ENCODE measurements around the gene PCDHA5.
"Not testable (repeated sequence)": the region's sequence is repeated elsewhere in the genome, so short reads cannot be mapped to it uniquely, and the experiment has no call there.

The PCDHA5 gene

DNA sequence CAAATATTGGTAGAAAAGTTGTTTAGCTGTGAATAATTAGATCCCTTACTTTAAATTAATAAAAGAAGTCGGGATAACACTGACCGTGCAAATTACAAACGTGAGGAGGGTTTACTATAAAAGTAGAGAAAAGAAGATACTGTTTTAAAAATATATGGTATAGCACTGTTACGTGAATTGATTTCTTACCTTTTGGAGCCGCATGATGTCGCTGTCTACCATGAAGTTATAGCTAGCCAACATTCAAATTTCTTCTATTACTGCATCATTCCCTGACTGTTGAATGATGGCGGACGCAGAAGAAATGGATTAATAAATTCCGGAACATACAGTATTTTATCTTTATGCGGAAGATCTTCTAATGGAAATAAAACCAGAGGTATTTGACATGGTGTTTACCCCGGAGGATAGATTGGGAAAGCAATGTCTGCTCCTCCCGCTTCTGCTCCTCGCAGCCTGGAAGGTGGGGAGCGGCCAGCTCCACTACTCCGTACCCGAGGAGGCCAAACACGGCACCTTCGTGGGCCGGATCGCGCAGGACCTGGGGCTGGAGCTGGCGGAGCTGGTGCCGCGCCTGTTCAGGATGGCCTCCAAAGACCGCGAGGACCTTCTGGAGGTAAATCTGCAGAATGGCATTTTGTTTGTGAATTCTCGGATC is 6.4 kb downstream of the PCDHA5 start, which contains the start of gene PCDHA6:
Gene PCDHA6, plus strand, starts transcription at position 257 of the 658 bp plus-strand sequence. Its CDS starts 132 bp downstream, at position 389.
- DNase-seq = no peak

DNA sequence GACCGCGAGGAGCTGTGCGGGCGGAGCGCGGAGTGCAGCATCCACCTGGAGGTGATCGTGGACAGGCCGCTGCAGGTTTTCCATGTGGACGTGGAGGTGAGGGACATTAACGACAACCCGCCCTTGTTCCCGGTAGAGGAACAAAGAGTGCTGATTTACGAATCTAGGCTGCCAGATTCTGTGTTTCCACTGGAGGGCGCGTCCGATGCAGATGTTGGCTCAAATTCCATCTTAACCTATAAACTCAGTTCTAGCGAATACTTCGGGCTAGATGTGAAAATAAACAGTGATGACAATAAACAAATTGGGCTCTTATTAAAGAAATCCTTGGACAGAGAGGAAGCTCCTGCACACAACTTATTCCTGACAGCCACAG is 6.9 kb downstream of the PCDHA5 start:
- no peak for DNase-seq

DNA sequence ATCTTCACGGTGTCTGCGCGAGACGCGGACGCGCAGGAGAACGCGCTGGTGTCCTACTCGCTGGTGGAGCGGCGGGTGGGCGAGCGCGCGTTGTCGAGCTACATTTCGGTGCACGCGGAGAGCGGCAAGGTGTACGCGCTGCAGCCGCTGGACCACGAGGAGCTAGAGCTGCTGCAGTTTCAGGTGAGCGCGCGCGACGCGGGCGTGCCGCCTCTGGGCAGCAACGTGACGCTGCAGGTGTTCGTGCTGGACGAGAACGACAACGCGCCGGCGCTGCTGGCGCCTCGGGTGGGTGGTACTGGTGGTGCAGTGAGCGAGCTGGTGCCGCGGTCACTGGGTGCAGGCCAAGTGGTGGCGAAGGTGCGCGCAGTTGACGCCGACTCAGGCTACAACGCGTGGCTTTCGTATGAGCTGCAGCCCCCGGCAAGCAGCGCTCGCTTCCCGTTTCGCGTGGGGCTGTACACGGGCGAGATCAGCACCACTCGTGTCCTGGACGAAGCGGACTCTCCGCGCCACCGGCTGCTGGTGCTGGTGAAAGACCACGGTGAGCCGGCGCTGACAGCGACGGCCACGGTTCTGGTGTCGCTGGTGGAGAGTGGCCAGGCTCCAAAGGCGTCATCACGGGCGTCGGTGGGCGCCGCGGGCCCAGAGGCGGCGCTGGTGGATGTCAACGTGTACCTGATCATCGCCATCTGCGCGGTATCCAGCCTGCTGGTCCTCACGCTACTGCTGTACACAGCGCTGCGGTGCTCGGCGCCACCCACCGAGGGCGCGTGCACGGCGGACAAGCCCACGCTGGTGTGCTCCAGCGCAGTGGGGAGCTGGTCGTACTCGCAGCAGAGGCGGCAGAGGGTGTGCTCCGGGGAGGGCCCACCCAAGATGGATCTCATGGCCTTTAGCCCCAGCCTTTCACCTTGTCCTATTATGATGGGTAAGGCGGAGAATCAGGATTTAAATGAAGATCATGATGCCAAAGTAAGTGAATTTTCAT is 8.4 kb downstream of the PCDHA5 start:
- DNase-seq = not testable (repeated sequence)

DNA sequence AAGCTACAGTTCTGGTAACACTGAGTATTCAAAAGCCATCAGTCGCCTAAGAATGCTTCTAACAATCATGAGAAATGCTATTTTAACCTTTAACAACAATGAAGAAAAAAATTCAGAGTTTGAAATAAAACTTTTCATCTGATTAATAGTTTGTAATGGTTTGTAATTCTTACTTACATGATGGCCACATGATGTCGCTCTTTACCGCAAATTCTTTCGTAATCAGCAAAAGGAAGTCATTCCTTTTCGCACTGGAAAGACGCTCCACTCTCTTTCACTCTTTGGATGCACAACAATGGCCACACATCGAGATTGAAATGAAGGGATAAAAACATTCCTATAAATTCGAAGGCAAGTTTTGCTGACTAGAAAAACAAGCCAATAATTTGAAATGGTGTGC is 12.6 kb downstream of the PCDHA5 start, which contains the start of gene PCDHA7:
Gene PCDHA7, plus strand, starts transcription at position 277 of the 400 bp plus-strand sequence. Its CDS starts 115 bp downstream, at position 392.
- DNase-seq = no peak

DNA sequence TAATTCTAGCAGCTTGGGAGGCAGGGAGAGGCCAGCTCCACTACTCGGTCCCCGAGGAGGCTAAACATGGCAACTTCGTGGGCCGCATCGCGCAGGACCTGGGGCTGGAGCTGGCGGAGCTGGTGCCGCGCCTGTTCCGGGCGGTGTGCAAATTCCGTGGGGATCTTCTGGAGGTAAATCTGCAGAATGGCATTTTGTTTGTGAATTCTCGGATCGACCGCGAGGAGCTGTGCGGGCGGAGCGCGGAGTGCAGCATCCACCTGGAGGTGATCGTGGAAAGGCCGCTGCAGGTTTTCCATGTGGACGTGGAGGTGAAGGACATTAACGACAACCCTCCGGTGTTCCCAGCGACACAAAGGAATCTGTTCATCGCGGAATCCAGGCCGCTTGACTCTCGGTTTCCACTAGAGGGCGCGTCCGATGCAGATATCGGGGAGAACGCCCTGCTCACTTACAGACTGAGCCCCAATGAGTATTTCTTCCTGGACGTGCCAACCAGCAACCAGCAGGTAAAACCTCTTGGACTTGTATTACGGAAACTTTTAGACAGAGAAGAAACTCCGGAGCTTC is 13.1 kb downstream of the PCDHA5 start:
- not testable (repeated sequence) for DNase-seq

DNA sequence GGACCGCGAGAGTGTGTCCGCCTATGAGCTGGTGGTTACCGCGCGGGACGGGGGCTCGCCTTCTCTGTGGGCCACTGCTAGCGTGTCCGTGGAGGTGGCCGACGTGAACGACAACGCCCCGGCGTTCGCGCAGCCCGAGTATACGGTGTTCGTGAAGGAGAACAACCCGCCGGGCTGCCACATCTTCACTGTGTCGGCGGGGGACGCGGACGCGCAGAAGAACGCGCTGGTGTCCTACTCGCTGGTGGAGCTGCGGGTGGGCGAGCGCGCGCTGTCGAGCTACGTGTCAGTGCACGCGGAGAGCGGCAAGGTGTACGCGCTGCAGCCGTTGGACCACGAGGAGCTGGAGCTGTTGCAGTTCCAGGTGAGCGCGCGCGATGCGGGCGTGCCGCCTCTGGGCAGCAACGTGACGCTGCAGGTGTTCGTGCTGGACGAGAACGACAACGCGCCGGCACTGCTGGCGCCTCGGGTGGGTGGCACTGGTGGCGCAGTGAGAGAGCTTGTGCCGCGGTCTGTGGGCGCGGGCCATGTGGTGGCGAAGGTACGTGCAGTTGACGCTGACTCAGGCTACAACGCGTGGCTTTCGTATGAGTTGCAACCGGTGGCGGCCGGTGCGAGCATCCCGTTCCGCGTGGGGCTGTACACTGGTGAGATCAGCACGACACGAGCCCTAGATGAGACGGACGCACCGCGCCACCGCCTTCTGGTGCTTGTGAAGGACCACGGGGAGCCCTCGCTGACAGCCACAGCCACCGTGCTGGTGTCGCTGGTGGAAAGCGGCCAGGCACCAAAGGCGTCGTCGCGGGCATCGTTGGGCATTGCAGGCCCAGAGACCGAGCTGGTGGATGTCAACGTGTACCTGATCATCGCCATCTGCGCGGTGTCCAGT is 14.5 kb downstream of the PCDHA5 start:
- DNase-seq = no peak

DNA sequence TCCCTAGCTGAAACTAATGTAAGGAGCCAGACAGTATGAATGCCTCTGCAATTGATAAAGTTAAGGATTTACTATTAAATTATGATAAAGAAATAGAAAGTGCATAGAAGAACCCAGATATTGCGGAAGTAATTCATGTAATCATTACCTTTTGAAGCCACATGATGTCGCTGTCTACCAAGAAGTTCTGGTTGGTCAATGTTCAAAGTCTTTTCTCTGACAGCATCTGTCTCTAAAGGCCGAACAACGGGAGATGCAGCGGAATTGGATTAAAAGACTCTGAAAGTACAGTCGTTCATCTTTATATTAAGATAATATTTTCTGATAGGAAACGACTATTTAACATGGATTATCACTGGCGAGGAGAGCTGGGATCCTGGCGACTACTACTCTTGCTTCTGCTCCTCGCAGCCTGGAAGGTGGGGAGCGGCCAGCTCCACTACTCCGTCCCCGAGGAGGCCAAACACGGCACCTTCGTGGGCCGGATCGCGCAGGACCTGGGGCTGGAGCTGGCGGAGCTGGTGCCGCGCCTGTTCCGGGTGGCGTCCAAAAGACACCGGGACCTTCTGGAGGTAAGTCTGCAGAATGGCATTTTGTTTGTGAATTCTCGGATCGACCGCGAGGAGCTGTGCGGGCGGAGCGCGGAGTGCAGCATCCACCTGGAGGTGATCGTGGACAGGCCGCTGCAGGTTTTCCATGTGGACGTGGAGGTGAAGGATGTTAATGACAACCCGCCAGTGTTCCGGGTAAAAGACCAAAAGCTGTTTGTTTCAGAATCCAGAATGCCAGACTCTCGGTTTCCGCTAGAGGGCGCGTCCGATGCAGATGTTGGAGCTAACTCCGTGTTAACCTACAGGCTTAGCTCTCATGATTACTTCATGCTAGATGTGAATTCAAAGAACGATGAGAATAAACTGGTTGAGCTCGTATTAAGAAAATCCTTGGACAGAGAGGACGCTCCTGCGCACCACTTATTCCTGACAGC is 19.9 kb downstream of the PCDHA5 start, which contains the start of gene PCDHA8:
Gene PCDHA8, plus strand, starts transcription at position 210 of the 985 bp plus-strand sequence. Its CDS starts 135 bp downstream, at position 345.
- no peak for DNase-seq

DNA sequence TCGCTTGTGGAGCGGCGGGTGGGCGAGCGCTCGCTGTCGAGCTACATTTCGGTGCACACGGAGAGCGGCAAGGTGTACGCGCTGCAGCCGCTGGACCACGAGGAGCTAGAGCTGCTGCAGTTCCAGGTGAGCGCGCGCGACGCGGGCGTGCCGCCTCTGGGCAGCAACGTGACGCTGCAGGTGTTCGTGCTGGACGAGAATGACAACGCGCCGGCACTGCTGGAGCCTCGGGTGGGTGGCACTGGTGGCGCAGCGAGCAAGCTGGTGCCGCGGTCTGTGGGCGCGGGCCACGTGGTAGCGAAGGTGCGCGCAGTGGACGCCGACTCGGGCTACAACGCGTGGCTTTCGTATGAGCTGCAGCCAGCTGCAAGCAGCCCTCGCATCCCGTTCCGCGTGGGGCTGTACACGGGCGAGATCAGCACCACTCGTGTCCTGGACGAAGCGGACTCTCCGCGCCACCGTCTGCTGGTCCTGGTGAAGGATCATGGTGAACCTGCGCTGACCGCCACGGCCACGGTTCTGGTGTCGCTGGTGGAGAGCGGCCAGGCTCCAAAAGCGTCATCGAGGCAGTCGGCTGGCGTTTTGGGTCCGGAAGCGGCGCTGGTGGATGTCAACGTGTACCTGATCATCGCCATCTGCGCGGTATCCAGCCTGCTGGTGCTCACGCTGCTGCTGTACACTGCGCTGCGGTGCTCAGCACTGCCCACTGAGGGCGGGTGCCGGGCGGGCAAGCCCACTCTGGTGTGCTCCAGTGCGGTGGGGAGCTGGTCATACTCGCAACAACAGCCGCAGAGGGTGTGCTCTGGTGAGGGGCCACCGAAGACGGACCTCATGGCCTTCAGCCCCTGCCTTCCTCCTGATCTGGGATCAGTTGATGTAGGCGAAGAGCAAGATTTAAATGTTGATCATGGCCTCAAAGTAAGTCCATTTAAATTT is 21.7 kb downstream of the PCDHA5 start:
- no peak for DNase-seq

DNA sequence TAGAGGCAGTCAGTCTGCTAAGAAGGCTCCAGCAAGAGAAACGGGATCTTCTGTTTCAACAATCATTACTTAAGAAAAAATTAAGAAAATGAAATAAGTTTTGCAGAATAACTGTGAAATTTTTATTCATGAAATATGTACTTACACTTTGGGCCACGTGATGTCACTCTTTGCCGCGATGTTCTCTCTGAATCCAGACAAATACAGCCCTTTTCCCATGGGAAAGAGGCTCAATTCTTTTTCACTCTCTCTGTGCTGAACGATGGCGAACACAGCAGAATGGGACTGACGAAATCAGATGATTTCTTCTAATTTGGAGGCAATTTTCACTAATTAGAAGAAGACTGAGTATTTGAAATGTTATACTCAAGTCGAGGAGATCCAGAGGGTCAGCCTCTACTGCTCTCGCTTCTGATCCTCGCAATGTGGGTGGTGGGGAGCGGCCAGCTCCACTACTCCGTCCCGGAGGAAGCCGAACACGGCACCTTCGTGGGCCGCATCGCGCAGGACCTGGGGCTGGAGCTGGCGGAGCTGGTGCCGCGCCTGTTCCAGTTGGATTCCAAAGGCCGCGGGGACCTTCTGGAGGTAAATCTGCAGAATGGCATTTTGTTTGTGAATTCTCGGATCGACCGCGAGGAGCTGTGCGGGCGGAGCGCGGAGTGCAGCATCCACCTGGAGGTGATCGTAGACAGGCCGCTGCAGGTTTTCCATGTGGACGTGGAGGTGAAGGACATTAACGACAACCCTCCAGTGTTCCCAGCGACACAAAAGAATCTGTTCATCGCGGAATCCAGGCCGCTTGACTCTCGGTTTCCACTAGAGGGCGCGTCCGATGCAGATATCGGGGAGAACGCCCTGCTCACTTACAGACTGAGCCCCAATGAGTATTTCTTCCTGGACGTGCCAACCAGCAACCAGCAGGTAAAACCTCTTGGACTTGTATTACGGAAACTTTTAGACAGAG is 27.0 kb downstream of the PCDHA5 start, which contains the start of gene PCDHA9:
Gene PCDHA9, plus strand, starts transcription at position 244 of the 964 bp plus-strand sequence. Its CDS starts 114 bp downstream, at position 358.
- not testable (repeated sequence) for DNase-seq

DNA sequence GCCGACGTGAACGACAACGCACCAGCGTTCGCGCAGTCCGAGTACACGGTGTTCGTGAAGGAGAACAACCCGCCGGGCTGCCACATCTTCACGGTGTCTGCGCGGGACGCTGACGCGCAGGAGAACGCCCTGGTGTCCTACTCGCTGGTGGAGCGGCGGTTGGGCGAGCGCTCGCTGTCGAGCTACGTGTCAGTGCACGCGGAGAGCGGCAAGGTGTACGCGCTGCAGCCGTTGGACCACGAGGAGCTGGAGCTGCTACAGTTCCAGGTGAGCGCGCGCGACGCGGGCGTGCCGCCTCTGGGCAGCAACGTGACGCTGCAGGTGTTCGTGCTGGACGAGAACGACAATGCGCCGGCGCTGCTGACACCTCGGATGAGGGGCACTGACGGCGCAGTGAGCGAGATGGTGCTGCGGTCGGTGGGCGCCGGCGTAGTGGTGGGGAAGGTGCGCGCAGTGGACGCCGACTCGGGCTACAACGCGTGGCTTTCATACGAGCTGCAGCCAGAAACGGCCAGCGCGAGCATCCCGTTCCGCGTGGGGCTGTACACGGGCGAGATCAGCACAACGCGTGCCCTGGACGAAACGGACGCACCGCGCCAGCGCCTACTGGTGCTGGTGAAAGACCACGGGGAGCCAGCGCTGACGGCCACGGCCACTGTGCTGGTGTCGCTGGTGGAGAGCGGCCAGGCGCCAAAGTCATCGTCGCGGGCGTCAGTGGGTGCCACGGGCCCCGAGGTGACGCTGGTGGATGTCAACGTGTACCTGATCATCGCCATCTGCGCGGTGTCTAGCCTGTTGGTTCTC is 28.6 kb downstream of the PCDHA5 start:
- not testable (repeated sequence) for DNase-seq

DNA sequence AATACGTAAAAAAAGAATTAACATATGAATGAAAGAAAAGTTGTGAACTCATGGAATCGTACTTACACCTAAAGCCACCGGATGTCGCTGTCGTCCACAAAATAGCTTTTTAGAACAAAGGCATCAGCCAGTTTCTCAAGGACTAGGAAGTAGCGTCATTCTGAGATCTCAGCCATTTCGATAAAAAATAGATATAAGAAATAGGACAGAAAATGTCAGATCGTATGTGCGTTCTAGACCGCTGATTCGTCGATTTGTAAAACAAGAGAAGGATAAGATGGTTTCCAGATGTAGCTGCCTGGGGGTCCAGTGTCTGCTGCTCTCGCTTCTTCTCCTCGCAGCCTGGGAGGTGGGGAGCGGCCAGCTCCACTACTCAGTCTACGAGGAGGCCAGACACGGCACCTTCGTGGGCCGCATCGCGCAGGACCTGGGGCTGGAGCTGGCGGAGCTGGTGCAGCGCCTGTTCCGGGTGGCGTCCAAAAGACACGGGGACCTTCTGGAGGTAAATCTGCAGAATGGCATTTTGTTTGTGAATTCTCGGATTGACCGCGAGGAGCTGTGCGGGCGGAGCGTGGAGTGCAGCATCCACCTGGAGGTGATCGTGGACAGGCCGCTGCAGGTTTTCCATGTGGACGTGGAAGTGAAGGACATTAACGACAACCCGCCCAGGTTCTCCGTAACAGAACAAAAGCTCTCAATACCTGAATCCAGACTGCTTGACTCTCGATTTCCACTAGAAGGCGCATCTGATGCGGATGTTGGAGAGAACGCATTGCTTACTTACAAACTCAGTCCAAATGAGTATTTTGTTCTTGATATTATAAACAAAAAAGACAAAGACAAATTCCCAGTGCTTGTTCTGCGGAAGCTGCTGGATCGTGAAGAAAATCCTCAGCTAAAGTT is 34.6 kb downstream of the PCDHA5 start, which contains the start of gene PCDHA10:
Gene PCDHA10, plus strand, starts transcription at position 126 of the 903 bp plus-strand sequence. Its CDS starts 152 bp downstream, at position 278.
- no peak for DNase-seq

DNA sequence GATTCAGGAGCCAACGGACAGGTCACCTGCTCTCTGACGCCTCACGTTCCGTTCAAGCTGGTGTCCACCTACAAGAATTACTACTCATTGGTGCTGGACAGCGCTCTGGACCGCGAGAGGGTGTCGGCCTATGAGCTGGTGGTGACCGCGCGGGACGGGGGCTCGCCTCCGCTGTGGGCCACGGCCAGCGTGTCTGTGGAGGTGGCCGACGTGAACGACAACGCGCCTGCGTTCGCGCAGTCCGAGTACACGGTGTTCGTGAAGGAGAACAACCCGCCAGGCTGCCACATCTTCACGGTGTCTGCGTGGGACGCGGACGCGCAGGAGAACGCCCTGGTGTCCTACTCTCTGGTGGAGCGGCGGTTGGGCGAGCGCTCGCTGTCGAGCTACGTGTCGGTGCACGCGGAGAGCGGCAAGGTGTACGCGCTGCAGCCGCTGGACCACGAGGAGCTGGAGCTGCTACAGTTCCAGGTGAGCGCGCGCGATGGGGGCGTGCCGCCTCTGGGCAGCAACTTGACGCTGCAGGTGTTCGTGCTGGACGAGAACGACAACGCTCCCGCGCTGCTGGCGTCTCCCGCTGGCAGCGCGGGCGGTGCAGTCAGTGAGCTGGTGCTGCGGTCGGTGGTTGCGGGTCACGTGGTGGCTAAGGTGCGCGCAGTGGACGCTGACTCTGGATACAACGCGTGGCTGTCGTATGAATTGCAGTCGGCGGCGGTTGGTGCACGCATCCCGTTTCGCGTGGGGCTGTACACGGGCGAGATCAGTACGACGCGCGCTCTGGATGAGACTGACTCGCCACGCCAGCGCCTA is 36.0 kb downstream of the PCDHA5 start:
- no peak for DNase-seq

DNA sequence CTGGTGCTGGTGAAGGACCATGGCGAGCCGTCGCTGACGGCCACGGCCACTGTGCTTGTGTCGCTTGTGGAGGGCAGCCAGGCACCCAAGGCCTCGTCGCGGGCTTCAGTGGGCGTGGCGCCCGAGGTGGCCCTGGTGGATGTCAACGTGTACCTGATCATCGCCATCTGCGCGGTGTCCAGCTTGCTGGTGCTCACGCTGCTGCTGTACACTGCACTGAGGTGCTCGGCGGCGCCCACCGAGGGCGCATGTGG is 36.5 kb downstream of the PCDHA5 start:
- DNase-seq = no peak

DNA sequence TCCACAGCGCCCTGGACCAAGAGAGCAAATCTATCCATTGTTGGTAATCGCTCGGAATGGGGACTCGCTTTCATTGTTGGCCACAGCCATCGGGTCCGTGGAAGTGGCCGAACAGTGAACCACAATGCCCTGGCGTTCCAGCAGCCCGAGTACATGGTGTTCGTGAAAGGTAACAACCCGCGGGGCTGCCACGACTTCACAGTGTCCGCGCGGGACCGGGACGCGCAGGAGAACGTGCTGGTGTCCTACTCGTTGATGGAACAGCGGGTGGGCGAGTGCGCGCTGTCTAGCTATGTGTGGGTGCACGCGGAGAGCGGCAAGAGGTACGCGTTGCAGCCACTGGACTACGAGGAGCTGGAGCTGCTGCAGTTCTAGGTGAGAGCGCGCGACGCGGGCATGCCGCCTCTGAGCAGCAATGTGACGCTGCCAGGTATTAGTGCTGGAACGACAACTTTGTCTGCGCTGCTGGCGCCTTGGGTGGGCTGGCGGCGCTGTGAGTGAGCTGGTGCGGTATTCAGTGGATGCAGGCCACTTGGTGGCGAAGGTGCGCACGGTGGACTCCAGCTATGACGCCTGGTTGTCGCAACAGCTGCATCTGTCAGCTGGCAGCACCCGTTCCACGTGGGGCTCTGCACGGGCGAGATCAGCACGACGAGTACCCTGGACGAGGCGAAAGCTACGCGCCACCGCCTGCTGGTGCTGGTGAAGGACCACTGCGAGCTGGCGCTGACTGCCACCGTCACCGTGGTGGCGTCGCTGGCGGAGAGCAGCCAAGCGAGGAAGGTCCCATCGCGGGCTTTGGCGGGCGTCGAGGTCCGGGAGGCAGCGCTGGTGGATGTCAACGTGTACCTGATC is 41.3 kb downstream of the PCDHA5 start:
- DNase-seq = no peak
